ENCODE measurements around the gene SULT1A2. TPM values are rescaled to one million over a fixed set of nuclear protein-coding genes. Genes with fewer than 3 reads are reported as not detected.
A peak's percentile ranks its signal among the peaks of the same experiment; 100 is the strongest.

SULT1A2 gene
- total and polyA plus RNA-seq, 2 of the 13 experiments (the other 11 are each of a cell fraction or from before 2014, with no cell fraction given): 33.0 to 34.2 TPM

GRCh38 chr16:28553776-28554633 is 42.8 kb downstream of the SULT1A2 start, which contains the start of gene SGF29 (continued):
- TF ChIP-seq, protein P1, sequence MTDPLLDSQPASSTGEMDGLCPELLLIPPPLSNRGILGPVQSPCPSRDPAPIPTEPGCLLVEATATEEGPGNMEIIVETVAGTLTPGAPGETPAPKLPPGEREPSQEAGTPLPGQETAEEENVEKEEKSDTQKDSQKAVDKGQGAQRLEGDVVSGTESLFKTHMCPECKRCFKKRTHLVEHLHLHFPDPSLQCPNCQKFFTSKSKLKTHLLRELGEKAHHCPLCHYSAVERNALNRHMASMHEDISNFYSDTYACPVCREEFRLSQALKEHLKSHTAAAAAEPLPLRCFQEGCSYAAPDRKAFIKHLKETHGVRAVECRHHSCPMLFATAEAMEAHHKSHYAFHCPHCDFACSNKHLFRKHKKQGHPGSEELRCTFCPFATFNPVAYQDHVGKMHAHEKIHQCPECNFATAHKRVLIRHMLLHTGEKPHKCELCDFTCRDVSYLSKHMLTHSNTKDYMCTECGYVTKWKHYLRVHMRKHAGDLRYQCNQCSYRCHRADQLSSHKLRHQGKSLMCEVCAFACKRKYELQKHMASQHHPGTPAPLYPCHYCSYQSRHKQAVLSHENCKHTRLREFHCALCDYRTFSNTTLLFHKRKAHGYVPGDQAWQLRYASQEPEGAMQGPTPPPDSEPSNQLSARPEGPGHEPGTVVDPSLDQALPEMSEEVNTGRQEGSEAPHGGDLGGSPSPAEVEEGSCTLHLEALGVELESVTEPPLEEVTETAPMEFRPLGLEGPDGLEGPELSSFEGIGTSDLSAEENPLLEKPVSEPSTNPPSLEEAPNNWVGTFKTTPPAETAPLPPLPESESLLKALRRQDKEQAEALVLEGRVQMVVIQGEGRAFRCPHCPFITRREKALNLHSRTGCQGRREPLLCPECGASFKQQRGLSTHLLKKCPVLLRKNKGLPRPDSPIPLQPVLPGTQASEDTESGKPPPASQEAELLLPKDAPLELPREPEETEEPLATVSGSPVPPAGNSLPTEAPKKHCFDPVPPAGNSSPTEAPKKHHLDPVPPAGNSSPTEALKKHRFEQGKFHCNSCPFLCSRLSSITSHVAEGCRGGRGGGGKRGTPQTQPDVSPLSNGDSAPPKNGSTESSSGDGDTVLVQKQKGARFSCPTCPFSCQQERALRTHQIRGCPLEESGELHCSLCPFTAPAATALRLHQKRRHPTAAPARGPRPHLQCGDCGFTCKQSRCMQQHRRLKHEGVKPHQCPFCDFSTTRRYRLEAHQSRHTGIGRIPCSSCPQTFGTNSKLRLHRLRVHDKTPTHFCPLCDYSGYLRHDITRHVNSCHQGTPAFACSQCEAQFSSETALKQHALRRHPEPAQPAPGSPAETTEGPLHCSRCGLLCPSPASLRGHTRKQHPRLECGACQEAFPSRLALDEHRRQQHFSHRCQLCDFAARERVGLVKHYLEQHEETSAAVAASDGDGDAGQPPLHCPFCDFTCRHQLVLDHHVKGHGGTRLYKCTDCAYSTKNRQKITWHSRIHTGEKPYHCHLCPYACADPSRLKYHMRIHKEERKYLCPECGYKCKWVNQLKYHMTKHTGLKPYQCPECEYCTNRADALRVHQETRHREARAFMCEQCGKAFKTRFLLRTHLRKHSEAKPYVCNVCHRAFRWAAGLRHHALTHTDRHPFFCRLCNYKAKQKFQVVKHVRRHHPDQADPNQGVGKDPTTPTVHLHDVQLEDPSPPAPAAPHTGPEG (CRISPR knock-in tag; IDR thresholded peaks at IDR 0.05): peak; percentile 94
- TF ChIP-seq MXD4 (CRISPR knock-in tag; IDR thresholded peaks at IDR 0.05) (peak; percentile 94), ZSCAN21 (CRISPR knock-in tag; IDR thresholded peaks at IDR 0.05; ENCODE audit: borderline replicate concordance) (peak; percentile 99), NONO (IDR thresholded peaks at IDR 0.05) (no peak), NONO (CRISPR knock-in tag; conservative IDR thresholded peaks at IDR 0.05) (peak; percentile 97), IRF2 (CRISPR knock-in tag; IDR thresholded peaks at IDR 0.05) (peak; percentile 91), ZBTB14 (CRISPR knock-in tag; IDR thresholded peaks at IDR 0.05) (peak; percentile 67), HOXA5 (CRISPR knock-in tag; IDR thresholded peaks at IDR 0.05) (peak; percentile 80), ZNF33B (CRISPR knock-in tag; IDR thresholded peaks at IDR 0.05) (peak; percentile 98), ZNF883 (CRISPR knock-in tag; IDR thresholded peaks at IDR 0.05; ENCODE audit: not compliant biosample characterization) (peak; percentile 98), ZNF792 (CRISPR knock-in tag; IDR thresholded peaks at IDR 0.05) (peak; percentile 94), HCFC1 (IDR thresholded peaks at IDR 0.05; ENCODE audit: low read depth, low read length) (peak; percentile 86), TBP (CRISPR knock-in tag; IDR thresholded peaks at IDR 0.05) (no peak; the same call in 1 of the 2 replicates), ZNF264 (CRISPR knock-in tag; IDR thresholded peaks at IDR 0.05) (0 out of 2 replicates have a peak, but pooled peaks have one; percentile 72), ZNF441 (CRISPR knock-in tag; IDR thresholded peaks at IDR 0.05; ENCODE audit: borderline replicate concordance) (no peak), ZNF567 (CRISPR knock-in tag; IDR thresholded peaks at IDR 0.05; ENCODE audit: borderline replicate concordance) (peak; percentile 56; the same call in 1 of the 2 replicates), TMF1 (CRISPR knock-in tag; IDR thresholded peaks at IDR 0.05; ENCODE audit: low read depth) (peak; percentile 96; the same call in 1 of the 2 replicates), BATF2 (CRISPR knock-in tag; IDR thresholded peaks at IDR 0.05) (no peak), ZNF672 (CRISPR knock-in tag; IDR thresholded peaks at IDR 0.05) (no peak), ZNF432 (CRISPR knock-in tag; IDR thresholded peaks at IDR 0.05; ENCODE audit: borderline replicate concordance) (no peak)
- TF ChIP-seq, protein P2, sequence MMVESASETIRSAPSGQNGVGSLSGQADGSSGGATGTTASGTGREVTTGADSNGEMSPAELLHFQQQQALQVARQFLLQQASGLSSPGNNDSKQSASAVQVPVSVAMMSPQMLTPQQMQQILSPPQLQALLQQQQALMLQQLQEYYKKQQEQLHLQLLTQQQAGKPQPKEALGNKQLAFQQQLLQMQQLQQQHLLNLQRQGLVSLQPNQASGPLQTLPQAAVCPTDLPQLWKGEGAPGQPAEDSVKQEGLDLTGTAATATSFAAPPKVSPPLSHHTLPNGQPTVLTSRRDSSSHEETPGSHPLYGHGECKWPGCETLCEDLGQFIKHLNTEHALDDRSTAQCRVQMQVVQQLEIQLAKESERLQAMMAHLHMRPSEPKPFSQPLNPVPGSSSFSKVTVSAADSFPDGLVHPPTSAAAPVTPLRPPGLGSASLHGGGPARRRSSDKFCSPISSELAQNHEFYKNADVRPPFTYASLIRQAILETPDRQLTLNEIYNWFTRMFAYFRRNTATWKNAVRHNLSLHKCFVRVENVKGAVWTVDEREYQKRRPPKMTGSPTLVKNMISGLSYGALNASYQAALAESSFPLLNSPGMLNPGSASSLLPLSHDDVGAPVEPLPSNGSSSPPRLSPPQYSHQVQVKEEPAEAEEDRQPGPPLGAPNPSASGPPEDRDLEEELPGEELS (CRISPR knock-in tag; IDR thresholded peaks at IDR 0.05): peak; percentile 34; the same call in 1 of the 2 replicates
